Measurements from ENCODE around the gene SEMA5A. TPM values are rescaled to one million over a fixed set of nuclear protein-coding genes. Genes with fewer than 3 reads are reported as not detected.

The SEMA5A gene
- total and polyA plus RNA-seq, 2 of the 13 experiments (the other 11 are each of a cell fraction or from before 2014, with no cell fraction given): 0.01 TPM; not detected in 1

GRCh38 chr5:9149988-9150387, 395.9 kb downstream of the SEMA5A start (continued):
- no peak for TF ChIP-seq ZNF281 (CRISPR knock-in tag; IDR thresholded peaks at IDR 0.05; ENCODE audit: borderline replicate concordance)

DNA sequence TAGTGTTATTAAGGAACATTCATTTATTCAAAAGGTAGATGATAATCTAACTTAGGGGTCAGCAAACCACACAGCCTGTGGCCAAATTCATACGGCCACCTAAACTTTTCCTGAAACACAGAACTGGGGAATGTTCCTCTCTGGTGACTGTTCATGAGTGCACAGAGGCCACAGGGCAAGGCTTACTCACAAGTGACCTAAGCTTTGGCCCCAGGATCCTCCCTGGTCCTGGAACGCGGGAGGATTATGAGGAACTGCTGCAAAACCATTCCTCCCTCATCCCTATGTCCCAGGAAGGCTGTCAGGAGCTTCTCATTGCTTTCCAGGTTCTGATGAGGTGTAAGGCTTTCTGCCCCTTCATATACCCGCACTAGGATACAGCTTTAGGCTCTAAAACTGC, 397.6 kb downstream of the SEMA5A start:
- no peaks in the 10 kb centered on the region for H4K20me1 ChIP-seq (ENCODE audit: insufficient read depth, low read length)
- in situ Hi-C loops (cut with HindIII; ENCODE audit: extremely low pct_ligation_motif_present, low pct_unique_long_range_greater_than_20kb): no loop called here
- H3K9me3 ChIP-seq (ENCODE audit: low read length): peaks cover 27% of the 10 kb centered on the region
- no peak overlapping the region for H3K4me2 ChIP-seq (ENCODE audit: low read depth, low read length)
- no peaks in the 10 kb centered on the region for H3K4me1 ChIP-seq (ENCODE audit: insufficient read depth, low read length)
- DNase-seq (ENCODE audit: low spot score) (no peak), FAIRE-seq (no peak), ATAC-seq (no peak)
- BruUV-seq (replicated peaks): no TSS peak
- H3K27ac ChIP-seq (ENCODE audit: extremely low read length, insufficient read depth, low read length): no peak overlapping the region
- no peak overlapping the region for H2AFZ ChIP-seq (ENCODE audit: low read length)
- POLR2A ChIA-PET: no interaction called here
- no peaks in the 10 kb centered on the region for H3K27me3 ChIP-seq (ENCODE audit: control insufficient read depth in 1 of 2, insufficient read depth in 2 of 2, low read length in 2 of 2)
- no peaks in the 10 kb centered on the region for H3K79me2 ChIP-seq (ENCODE audit: insufficient read depth, low read length)
- H3K36me3 ChIP-seq (replicated peaks in 1 of 2; ENCODE audit: control insufficient read depth in 1 of 2, insufficient read depth in 2 of 2, low read length in 2 of 2): no peaks in the 10 kb centered on the region
- TF ChIP-seq HDAC2 (CRISPR knock-in tag; IDR thresholded peaks at IDR 0.05) (no peak), ZNF253 (CRISPR knock-in tag; IDR thresholded peaks at IDR 0.05; ENCODE audit: borderline replicate concordance) (no peak), SRSF1 (optimal IDR thresholded peaks at IDR 0.05; ENCODE audit: low read depth, low read length) (no peak), ZSCAN12 (CRISPR knock-in tag; IDR thresholded peaks at IDR 0.05) (no peak), ZNF160 (CRISPR knock-in tag; IDR thresholded peaks at IDR 0.05) (no peak)
- TF ChIP-seq, protein P1, sequence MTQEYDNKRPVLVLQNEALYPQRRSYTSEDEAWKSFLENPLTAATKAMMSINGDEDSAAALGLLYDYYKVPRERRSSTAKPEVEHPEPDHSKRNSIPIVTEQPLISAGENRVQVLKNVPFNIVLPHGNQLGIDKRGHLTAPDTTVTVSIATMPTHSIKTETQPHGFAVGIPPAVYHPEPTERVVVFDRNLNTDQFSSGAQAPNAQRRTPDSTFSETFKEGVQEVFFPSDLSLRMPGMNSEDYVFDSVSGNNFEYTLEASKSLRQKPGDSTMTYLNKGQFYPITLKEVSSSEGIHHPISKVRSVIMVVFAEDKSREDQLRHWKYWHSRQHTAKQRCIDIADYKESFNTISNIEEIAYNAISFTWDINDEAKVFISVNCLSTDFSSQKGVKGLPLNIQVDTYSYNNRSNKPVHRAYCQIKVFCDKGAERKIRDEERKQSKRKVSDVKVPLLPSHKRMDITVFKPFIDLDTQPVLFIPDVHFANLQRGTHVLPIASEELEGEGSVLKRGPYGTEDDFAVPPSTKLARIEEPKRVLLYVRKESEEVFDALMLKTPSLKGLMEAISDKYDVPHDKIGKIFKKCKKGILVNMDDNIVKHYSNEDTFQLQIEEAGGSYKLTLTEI (CRISPR knock-in tag; conservative IDR thresholded peaks at IDR 0.05): no peak
- WGBS (ENCODE audit: low lambda C conversion rate): 7% methylated on average over 2 of the region's 4 CpGs
- H3K9ac ChIP-seq (ENCODE audit: insufficient read depth, low read depth, low read length): no peak overlapping the region
- CTCF ChIA-PET (ENCODE audit: low intra/inter-chr PET ratio, low total read pairs): no interaction called here
- intact Hi-C loops (cut with micrococcal nuclease; ENCODE audit: unreplicated experiment): no loop called here
- H3K4me3 ChIP-seq (replicated peaks in 1 of 3; ENCODE audit: insufficient read depth in 1 of 3, low read depth in 2 of 3, low read length in 3 of 3): no peak overlapping the region
